NK-92 treated with Interleukin-12 subunit alpha and Interleukin-12 subunit beta, amount 100 ng/mL, for 24 hours (cell line): ENCODE measurements around the gene WFDC12.

ENCODE experiments used
- DNase-seq: peaks from one replicate; lab custom pipeline; 2025; lab: John Stamatoyannopoulos, UW

Gene WFDC12

DNA sequence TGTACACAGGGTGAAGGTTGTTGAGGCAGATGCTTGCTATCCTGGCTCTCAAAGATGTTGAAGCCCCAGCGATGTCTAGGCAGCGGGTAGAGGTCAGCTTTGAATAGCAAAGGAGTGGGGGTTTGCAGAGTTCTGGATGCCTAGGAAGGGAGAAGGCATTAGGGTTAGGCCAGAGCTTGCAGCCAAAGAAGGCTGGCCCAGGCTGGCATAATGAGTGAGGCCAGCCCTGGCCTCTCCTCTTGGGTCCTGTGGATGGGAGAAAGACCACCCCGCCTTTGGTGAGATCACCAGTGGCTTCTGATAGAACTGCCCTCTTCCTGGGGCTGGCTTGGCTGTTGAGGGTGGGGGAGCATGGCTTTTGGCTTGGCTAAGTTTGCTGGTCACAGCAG is 8.9 kb downstream of the WFDC12 start:
- DNase-seq, result no peak

GRCh38 chr20:45114465-45115385 is 9.5 kb downstream of the WFDC12 start, which contains the start of gene WFDC5:
TSS of gene WFDC5 (minus strand) at chr20:45115174. CDS start at chr20:45115083, 91 bp downstream.
- DNase-seq, result no peak

DNA sequence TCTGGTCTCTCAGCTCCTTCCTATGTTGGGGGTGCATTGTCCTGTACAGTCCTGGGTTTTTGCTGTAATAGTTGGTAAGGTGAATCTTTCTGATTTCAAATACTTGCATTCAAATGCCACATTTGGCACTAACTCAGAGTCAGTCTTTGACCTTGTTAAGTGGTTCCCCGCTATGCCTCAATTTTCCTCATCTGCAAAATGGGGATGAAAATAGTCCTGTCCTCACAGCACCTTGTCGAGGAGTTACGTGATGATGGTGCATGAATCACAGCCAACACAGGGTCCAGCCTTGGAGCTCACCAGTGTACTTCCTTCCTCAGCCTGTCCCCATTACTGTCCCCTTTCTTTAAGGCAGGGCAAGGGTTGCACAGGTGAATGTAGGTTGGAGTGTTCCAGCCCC is 10.4 kb downstream of the WFDC12 start:
- no peak for DNase-seq

DNA sequence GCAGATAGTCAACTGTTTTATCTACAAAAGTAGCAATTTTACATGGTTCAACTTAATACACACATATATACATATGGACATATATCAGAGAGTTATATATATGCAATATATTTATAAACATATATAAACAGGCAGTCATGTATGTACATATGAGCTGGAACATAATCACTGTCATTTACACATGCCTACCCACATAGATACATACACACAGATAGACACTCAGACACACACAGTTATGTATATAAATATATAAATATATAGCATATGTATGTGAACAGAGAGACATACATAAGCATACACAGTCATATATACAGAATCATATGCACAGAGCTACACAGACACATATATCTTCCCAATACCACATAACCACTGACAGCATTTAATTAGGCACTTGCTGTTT is 11.5 kb downstream of the WFDC12 start:
- DNase-seq, result no peak

GRCh38 chr20:45111799-45112471 is 12.3 kb downstream of the WFDC12 start:
- no peak for DNase-seq

DNA sequence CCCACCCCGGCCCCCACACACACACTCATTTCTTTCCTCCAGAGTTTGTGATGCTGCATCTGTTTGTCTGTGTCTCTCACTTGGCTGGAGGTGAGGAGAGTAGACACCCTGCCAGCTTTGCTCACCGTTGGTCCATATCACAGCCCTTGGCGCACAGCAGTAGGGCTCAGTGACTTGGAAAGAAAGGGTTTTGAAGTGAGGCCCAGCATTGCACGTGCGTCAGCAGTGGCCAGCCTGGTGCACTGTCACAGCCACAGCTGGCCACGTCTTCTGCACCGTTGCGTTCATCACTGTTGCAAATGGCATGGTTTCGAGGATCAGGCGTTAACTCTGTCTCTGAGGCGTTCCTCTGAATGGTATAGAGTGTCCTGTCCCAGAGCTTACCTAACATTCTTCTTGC is 13.0 kb downstream of the WFDC12 start:
- no peak for DNase-seq

DNA sequence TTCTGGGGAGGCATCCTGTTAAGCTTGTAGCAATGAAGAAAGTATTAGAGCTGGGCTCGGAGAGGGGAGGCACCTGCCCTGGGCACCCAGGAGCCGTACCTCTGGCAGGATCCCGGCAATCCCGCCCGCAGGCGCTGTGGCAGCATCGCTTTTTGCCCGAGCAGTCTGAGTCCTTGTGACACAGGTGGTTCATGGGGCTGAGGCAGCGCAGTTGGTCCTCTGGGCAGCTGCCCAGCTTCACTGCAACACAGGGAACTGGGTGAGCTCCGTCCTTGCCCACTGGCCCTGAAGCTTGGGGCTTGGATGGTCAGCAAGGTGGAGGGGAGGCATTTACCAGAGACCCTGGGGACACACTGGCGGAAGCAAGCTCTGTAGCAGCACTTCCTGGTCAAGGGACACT is 14.0 kb downstream of the WFDC12 start:
- no peak for DNase-seq

DNA sequence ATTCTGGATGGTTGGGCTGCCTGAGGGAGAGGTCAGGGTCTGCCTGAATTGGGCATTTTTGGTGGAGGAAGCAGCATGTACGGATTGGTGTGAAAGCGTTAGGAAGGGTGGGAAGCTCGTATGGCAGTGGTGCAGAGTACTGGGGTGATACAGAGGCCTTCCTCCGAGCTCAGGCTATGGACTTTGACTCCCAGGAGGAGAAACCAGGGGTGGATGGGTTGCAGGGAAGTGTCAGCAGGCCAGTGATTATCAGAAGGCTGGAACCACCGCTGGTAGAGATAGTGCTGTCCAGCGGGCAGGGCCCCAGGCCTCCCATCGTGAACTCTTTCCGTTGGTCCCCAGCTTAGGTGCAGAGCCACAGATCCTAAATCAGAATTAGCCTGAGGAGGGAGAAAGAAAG is 14.6 kb downstream of the WFDC12 start:
- no peak for DNase-seq

DNA sequence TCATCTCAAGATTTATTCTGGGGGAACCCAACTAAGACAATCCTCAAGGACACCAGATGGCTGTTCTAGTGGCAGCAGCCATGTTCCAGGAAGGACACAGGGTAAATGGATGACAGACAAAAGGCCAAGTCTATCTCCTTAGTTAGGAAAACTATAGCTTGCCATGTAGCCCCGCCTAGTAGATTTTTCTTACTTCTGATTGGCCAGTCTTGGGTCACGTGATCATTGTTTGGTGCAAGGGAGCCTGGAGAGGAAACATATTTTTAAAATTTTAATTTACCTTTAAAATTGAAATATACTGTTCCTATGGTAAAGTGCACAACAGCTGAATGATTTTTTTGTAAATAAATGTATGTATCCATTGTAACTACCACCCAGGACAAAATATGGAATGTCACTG is 18.9 kb downstream of the WFDC12 start:
- no peak for DNase-seq

DNA sequence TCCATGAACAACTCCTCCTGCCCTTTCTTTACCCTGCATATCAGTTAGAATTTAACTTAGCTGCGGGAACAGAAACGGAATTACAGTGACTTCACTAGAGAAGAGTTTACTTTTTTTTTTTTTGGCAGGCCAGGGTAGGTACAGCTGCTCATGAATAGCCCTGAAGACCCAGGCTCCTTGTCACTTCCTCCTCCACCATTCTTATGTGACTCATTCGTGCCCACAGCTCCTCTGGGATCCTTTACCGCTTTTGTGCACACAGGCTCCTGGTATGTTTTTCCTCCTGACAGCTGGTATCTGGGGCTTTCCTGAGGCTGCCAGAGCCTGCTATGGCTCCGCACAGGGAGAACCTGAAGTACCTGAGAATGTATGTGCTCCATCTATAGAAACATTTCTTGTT is 19.5 kb downstream of the WFDC12 start:
- DNase-seq, result no peak

DNA sequence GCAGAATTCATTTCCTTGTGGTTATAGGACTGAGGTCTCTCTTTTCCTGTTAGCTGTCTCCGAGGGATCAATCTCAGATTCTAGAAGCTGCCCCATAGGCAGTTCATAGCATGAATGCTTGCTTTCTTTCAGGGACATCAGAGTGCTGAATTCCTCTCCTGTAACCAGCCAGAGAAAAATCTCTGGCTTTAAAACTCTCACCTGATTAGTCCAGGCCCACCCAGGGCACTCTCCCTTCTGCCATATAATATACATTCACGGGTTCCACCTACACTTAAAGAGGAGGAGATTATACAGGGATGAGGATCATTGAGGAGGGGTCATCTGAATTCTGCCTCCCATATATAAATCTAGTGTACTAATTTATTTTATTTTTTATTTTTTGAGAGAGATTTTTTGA is 21.2 kb downstream of the WFDC12 start:
- DNase-seq, result no peak

GRCh38 chr20:45101333-45101850 is 22.9 kb downstream of the WFDC12 start:
- no peak for DNase-seq

- DNase-seq, result no peak
Observed at GRCh38 chr20:45100563-45101245, 23.6 kb downstream of the WFDC12 start, which contains the start of gene KCNS1. TSS of gene KCNS1 (minus strand) at chr20:45101127. CDS start at chr20:45099236, 1,891 bp downstream.

DNA sequence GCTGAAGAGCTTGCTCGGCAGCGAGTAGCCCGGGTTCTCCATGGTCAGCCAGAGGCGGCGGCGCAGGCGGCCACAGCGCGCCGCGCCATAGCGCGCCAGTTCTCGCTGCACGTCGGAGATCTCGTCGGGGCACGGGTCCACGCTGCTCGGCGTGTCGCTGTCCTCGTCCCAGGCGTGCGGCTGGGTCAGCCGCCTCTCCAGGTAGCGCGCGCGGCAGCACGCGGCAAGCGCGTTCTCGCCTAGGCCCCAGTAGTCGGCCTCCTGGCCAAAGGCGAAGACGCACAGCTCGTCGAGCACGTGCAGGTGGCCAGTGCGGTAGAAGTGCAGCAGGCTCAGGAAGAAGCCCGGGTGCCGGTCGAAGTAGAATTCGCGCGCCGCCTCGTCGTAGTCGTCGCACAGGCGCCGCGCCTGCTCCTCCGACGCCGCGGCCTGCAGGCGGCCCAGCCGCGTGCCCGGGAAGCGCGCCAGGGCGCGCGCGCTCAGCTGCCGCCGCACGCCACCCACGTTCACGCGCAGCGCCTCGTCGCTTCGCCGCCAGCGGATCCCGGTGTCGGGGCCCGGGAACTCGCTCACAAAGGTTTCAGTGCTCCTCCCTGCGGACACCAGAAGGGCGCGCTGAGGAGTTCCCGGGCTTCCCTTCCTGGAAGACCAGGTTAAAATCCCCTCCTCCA is 26.0 kb downstream of the WFDC12 start:
- no peak for DNase-seq

DNA sequence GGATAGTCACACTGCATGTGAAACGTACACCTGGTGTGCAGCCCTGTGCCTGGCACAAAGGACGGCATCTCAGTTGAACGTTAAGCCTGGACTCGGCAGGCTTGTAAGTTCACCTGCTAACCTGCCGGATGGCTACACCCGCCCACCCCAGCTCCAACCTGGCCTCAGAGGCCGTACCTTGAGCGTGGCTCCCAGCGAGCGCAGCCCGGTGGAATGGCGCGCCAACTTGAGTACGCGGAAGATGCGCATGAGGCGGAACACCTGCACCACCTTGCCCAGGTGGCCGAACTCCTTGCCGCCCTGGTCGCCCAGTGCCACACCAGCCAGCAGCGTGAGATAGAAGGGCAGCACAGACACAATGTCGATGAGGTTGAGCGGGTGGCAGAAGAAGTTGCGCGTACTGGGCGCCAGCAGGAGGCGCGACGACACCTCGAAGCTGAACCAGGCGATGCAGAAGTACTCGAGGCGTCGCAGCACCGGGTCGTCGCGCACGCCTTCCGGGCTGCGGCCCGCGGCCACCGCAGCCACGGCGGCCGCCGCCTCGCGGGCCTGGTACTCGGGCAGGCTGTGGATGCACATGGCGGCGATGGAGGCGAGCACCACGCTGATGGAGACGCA is 26.7 kb downstream of the WFDC12 start:
- DNase-seq, result no peak

DNA sequence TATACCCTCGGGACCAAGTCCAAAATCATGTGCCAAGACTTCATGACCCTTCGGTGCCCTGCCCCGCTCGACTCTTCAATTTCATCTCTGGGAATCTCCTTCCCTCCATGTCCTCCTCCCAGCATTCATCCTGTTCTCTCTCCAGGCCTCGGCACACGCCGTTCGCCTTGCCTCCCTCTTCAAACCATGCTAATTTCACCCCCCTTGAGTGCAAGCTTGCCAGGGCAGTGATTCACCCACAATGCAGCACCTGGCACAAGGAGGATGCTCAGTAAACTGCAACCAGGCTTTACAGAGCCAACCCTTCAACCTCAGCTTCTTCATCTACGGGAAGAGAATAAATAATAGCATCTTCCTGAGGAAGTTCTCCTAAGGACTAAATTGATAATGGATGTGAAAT is 27.5 kb downstream of the WFDC12 start:
- DNase-seq, result no peak

DNA sequence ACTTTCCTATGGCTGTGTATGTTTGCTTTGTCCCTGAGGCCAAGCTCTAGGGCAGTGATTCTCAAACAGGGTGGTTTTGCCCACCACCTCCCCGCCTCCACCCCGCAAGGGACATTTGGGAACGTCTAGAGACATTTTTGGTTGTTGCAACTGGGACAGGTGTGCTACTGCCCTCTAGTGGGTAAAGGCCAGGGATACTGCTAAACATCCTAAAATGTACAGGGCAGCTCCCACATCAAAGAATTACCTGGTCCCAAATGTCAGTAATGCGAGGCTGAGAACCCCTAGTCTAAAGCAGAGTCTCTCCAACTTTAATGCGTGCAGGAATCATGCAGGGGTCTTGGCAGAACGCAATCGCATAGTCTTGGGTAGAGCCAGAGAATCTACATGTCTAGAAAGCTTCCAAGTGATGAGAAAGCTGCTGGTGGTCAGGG is 28.4 kb downstream of the WFDC12 start:
- DNase-seq, result peak; percentile 5

GRCh38 chr20:45094864-45095574 is 29.2 kb downstream of the WFDC12 start:
- no peak for DNase-seq

DNA sequence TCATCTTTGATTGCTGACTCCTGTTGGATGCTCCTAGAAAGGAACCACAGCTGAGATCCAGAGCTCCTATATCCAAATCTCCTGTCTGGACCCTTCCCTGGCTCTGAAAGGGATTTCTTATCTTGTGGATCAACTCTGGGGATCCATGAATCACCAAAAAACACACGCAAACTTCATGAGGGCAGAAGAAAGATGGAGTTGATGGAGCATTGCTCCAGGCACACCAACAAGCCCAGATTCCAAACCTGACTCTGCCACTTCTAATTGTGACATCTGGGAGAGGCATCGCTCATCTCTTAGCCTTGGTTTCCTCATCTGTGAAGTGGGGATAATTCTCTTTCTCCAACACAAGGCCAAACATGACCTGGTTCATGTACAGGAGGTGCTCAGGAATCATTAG is 30.1 kb downstream of the WFDC12 start:
- DNase-seq, result no peak

- no peak for DNase-seq
Observed at GRCh38 chr20:45092898-45093297, 31.4 kb downstream of the WFDC12 start.

DNA sequence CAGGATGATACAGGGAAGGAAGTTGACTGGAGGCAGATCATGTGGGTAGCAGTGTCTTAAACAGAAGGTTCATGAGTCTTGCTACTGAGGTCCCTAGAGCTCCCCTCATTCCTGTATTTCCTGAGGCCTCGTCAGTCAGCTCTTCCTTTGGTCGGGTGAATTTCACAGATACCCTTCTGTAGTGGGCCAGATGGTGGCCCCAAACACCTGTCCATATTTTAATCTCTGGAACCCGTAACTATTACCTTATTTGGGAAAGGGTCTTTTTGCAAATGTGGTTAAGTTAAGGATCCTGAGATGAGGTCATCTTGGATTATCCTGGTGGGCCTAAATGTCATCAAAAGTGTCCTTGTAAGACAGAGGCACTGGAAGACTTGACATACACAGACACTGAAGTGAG is 32.9 kb downstream of the WFDC12 start:
- no peak for DNase-seq
